ENCODE results near the gene FCHSD2.

DNA sequence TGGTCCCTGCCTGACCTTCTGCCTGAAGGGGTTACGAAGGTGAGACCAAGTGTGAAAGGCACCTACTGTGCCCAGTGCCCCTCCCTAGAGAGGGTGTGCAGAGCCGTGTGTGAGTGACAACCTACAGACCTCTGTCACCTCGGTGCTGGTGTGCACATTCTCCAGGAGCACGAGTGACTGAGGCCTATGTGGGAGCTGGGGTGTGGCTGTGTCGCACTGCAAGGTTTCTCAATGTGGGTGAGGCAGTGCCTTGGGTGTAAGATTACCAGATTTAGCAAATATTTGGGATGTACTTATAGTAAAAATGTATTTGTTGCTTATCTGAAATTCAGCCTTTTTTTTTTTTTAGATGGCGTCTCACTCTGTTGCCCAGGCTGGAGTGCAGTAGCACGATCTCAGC is 353.9 kb downstream of the FCHSD2 start:
- TF ChIP-seq FOS (IDR thresholded peaks at IDR 0.05; ENCODE audit: borderline replicate concordance, insufficient read depth, low read length), result no peak
- TF ChIP-seq, protein P1, sequence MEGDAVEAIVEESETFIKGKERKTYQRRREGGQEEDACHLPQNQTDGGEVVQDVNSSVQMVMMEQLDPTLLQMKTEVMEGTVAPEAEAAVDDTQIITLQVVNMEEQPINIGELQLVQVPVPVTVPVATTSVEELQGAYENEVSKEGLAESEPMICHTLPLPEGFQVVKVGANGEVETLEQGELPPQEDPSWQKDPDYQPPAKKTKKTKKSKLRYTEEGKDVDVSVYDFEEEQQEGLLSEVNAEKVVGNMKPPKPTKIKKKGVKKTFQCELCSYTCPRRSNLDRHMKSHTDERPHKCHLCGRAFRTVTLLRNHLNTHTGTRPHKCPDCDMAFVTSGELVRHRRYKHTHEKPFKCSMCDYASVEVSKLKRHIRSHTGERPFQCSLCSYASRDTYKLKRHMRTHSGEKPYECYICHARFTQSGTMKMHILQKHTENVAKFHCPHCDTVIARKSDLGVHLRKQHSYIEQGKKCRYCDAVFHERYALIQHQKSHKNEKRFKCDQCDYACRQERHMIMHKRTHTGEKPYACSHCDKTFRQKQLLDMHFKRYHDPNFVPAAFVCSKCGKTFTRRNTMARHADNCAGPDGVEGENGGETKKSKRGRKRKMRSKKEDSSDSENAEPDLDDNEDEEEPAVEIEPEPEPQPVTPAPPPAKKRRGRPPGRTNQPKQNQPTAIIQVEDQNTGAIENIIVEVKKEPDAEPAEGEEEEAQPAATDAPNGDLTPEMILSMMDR (IDR thresholded peaks at IDR 0.05; ENCODE audit: extremely low read depth in 1 of 2, insufficient read depth in 1 of 2, low read depth in 1 of 2, low read length in 2 of 2), result no peak

Measured in endothelial cell of umbilical vein (primary cell).